Mesendoderm (in vitro differentiated cells): ENCODE results near the gene NUAK1.

ENCODE experiments used
- DNase-seq: peaks from one replicate; pipeline ENCODE4 v3.0.0; 2013
- H2AK5ac ChIP-seq: 2 replicates; pipeline ENCODE4 v1.6.1; 2013; ENCODE audit warnings: low read length, inconsistent platforms
- H2BK120ac ChIP-seq: 2 replicates; pipeline ENCODE4 v1.6.1; 2013; ENCODE audit warnings: low read depth, mild to moderate bottlenecking, low read length, moderate library complexity, mixed read lengths
- H2BK15ac ChIP-seq: replicated peaks from 2 replicates; pipeline ENCODE4 v1.6.1; 2013; ENCODE audit warnings: low read depth, mild to moderate bottlenecking, moderate library complexity
- H2BK5ac ChIP-seq: 2 replicates; pipeline ENCODE4 v1.6.1; 2013; ENCODE audit warnings: low read length, inconsistent platforms
- H3K18ac ChIP-seq: 2 replicates; pipeline ENCODE4 v1.6.1; 2013; ENCODE audit warnings: mild to moderate bottlenecking, low read length, mixed read lengths
- H3K23ac ChIP-seq: one replicate; pipeline ENCODE4 v1.6.1; 2013; ENCODE audit warnings: low read length
- H3K27ac ChIP-seq: 2 replicates; pipeline ENCODE4 v1.5.1; 2013; ENCODE audit warnings: low read depth, mild to moderate bottlenecking, inconsistent platforms, low read length, moderate library complexity
- H3K27me3 ChIP-seq: 2 replicates; pipeline ENCODE4 v1.6.1; 2013; ENCODE audit warnings: low read length, control low read depth, mild to moderate bottlenecking, inconsistent platforms; ENCODE audit not compliant: insufficient read depth, poor library complexity
- H3K36me3 ChIP-seq: 2 replicates; pipeline ENCODE4 v1.6.1; 2013; ENCODE audit warnings: low read length, inconsistent platforms; ENCODE audit not compliant: control insufficient read depth, insufficient read depth
- H3K4ac ChIP-seq: one replicate; pipeline ENCODE4 v1.6.1; 2013; ENCODE audit warnings: low read depth, mild to moderate bottlenecking, low read length, moderate library complexity
- H3K4me1 ChIP-seq: 2 replicates; pipeline ENCODE4 v1.6.1; 2013; ENCODE audit warnings: low read depth, low read length, inconsistent platforms; ENCODE audit not compliant: control insufficient read depth
- H3K4me2 ChIP-seq: 2 replicates; pipeline ENCODE4 v1.6.1; 2013; ENCODE audit warnings: low read length
- H3K4me3 ChIP-seq: 2 replicates; pipeline ENCODE4 v1.5.1; 2013; ENCODE audit warnings: mild to moderate bottlenecking, low read length
- H3K56ac ChIP-seq: one replicate; pipeline ENCODE4 v1.6.1; 2013; ENCODE audit warnings: low read length
- H3K79me1 ChIP-seq: 2 replicates; pipeline ENCODE4 v1.6.1; 2013; ENCODE audit warnings: low read length, inconsistent platforms
- H3K79me2 ChIP-seq: 2 replicates; pipeline ENCODE4 v1.6.1; 2013; ENCODE audit warnings: mild to moderate bottlenecking, low read length; ENCODE audit not compliant: control insufficient read depth, insufficient read depth
- H3K9ac ChIP-seq: 2 replicates; pipeline ENCODE4 v1.6.1; 2013; ENCODE audit warnings: low read length, inconsistent platforms
- H4K5ac ChIP-seq: one replicate; pipeline ENCODE4 v1.6.1; 2013; ENCODE audit warnings: low read length
- H4K8ac ChIP-seq: one replicate; pipeline ENCODE4 v1.6.1; 2013; ENCODE audit warnings: low read depth, mild to moderate bottlenecking, control low read depth, low read length, moderate library complexity
- WGBS: extraction: QIAGEN DNeasy Blood & Tissue Kit; methylation state at CpG from one replicate; pipeline ENCODE4 v1.1.7; 2013; ENCODE audit warnings: low lambda C conversion rate, missing lambda C conversion rate; ENCODE audit not compliant: insufficient coverage; ENCODE audit errors: extremely low coverage; 5-methylcytosine and 5-hydroxymethylcytosine counted together

The NUAK1 gene

DNA sequence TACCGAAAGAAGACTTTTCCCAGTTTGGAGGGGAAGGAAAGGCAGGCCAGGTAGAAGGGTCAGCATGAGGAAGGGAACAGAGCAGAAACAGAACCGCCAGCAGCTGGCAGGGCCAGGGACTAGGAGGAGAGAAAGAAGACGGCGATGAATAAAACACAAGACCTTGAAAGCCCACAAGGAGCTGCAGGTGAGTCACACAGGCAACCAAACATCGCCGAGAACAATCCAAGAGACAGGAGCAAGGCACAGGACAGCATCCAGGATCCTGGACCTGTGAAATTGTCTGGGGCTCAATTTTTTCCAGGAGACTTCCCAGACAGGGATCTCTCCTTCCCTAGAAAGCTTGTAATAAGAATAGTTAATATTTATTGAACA is 47.3 kb downstream of the NUAK1 start:
- Histone ChIP-seq H3K27ac (no peak overlapping the region), H3K9ac (no peak overlapping the region), H3K18ac (no peak overlapping the region), H3K79me1 (peaks cover 39% of the 10 kb centered on the region), H3K4me1 (no peaks in the 10 kb centered on the region), H3K27me3 (no peaks in the 10 kb centered on the region), H4K5ac (no peak overlapping the region), H3K36me3 (no peaks in the 10 kb centered on the region), H2BK120ac (no peak overlapping the region), H3K23ac (no peak overlapping the region), H3K4ac (no peak overlapping the region), H4K8ac (no peak overlapping the region), H3K4me2 (no peak overlapping the region), H2BK5ac (peak overlapping the region; percentile 15), H2AK5ac (no peak overlapping the region), H3K4me3 (no peak overlapping the region), H2BK15ac (no peak overlapping the region), H3K79me2 (peaks cover 65% of the 10 kb centered on the region), H3K56ac (peak overlapping the region; percentile 64)
- WGBS, result no CpG with 5 or more reads among the region's 6 CpGs
- DNase-seq, result no peak

DNA sequence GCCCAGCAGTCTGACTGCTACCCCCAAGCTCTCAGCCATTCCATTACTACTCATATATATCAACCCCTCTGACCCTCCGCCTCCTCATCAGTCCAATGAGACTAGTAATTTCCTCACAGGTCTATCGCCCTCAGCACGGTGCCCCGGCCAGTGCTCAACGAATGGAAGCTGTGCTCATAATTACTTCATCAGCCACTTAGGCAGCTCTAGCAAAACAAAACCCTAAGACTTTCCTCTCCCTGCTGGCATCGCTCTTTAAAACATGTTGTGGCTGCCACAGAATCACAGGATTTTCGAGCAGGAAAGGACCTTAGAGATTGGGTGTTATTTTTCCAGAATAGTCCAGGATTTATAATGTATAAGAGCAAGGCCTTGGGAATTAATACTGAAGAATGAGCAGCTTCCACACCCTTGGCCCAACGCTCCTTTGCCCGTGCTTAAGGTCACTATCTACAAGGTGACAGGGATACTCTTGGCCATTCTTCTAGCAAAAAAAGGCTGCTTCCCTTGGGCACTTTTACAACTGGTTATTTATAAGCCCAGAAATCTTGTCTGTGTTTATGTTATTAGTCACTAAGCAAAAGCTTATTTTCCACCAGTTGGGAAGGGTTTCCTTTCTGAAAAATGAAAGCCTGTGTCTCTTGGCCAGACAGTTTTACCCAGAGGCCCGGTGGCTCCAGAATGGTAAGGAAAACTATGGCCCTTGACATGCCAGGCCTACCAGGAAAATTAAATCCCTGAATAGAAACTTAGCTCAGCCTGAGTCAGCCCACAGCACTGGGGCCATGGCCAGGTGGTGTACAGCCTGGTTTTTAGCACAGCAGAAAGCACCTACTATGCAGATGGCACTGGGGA is 47.9 kb downstream of the NUAK1 start:
- Histone ChIP-seq H3K23ac (no peak overlapping the region), H2BK5ac (peak overlapping the region; percentile 15), H3K27ac (no peak overlapping the region), H4K8ac (no peak overlapping the region), H4K5ac (no peak overlapping the region), H3K4me1 (no peaks in the 10 kb centered on the region), H2BK120ac (no peak overlapping the region), H3K36me3 (no peaks in the 10 kb centered on the region), H3K4me3 (no peak overlapping the region), H3K56ac (peak overlapping the region; percentile 64), H3K4ac (no peak overlapping the region), H3K79me2 (peaks cover 61% of the 10 kb centered on the region), H2AK5ac (no peak overlapping the region), H3K18ac (no peak overlapping the region), H3K4me2 (no peak overlapping the region), H3K79me1 (peaks cover 36% of the 10 kb centered on the region), H3K27me3 (no peaks in the 10 kb centered on the region), H2BK15ac (peak overlapping the region; percentile 23), H3K9ac (no peak overlapping the region)
- WGBS, result no CpG with 5 or more reads among the region's 10 CpGs
- no peak for DNase-seq

DNA sequence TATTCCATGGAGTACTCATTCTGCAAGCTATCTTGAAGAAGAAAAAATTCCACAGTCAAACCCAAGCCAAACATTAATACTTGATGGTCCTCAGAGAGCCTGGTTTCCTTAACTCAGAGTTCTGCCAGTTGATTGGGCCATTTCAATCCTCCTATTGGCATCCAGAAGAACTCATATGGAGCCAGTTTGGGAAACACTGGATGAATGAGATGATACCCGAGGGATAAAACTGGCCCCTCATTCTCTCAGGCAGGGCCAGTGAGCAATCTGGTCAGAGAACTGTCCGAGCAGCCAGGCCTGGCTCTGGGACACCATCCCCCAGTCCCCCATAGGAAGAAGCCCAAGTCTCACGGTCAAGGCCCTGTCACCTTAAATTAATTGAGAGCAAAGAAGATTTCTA is 48.8 kb downstream of the NUAK1 start:
- H4K8ac ChIP-seq, result no peak overlapping the region
- H2BK5ac ChIP-seq, result no peak overlapping the region
- no peak for DNase-seq
- no peak overlapping the region for H3K27ac ChIP-seq
- no peaks in the 10 kb centered on the region for H3K36me3 ChIP-seq
- no peak overlapping the region for H3K18ac ChIP-seq
- H3K27me3 ChIP-seq, result no peaks in the 10 kb centered on the region
- peak overlapping the region; percentile 25 for H3K56ac ChIP-seq
- WGBS, result no CpG with 5 or more reads among the region's 3 CpGs
- no peak overlapping the region for H2BK120ac ChIP-seq
- H3K4me3 ChIP-seq, result no peak overlapping the region
- no peak overlapping the region for H3K4ac ChIP-seq
- H3K9ac ChIP-seq, result no peak overlapping the region
- no peak overlapping the region for H3K4me2 ChIP-seq
- H2AK5ac ChIP-seq, result no peak overlapping the region
- H3K79me2 ChIP-seq, result peaks cover 52% of the 10 kb centered on the region
- no peak overlapping the region for H3K23ac ChIP-seq
- H4K5ac ChIP-seq, result no peak overlapping the region
- peaks cover 30% of the 10 kb centered on the region for H3K79me1 ChIP-seq
- H3K4me1 ChIP-seq, result no peaks in the 10 kb centered on the region
- no peak overlapping the region for H2BK15ac ChIP-seq

DNA sequence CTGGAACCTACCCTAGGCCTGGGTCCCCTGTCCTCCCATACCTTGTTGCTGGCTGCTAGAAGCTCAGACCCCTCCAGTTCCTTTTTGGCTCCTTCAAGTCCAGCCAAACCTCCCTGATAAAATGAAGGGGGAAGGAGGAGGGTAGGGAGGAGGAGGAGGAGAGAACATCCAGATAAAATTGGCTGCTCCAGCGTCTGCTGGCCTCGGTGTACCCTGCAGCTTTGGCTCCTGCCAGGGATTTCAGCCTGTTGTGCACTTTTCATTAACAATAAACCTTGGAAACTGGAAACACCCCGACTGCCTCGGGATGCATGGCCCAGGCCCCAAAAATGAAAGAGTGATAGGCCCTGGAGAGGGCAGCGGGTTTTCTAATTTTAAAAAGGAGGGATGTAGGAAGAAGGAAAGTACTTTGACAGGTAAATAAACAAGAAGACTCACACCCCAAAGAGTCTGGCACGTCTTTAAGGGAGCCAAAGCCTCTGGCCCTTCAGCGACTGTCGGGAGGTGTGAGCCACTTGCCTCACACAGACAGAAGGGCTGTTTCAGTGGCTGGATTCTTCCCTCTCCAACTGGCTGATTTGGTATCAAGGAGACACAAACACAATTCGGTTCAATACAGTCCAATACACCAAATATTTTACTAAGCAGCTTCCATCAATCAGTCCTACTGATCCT is 49.8 kb downstream of the NUAK1 start:
- Histone ChIP-seq H3K4ac (no peak overlapping the region), H3K4me2 (no peak overlapping the region), H2BK120ac (no peak overlapping the region), H4K8ac (no peak overlapping the region), H3K18ac (peak overlapping the region; percentile 16), H3K27me3 (no peaks in the 10 kb centered on the region), H3K36me3 (no peaks in the 10 kb centered on the region), H4K5ac (no peak overlapping the region), H2AK5ac (no peak overlapping the region), H3K56ac (no peak overlapping the region), H3K4me3 (no peak overlapping the region), H3K9ac (no peak overlapping the region), H3K27ac (no peak overlapping the region), H3K79me2 (peaks cover 44% of the 10 kb centered on the region), H2BK15ac (no peak overlapping the region), H3K4me1 (no peaks in the 10 kb centered on the region), H3K79me1 (peaks cover 23% of the 10 kb centered on the region), H2BK5ac (no peak overlapping the region), H3K23ac (no peak overlapping the region)
- no CpG with 5 or more reads among the region's 9 CpGs for WGBS
- DNase-seq, result no peak

DNA sequence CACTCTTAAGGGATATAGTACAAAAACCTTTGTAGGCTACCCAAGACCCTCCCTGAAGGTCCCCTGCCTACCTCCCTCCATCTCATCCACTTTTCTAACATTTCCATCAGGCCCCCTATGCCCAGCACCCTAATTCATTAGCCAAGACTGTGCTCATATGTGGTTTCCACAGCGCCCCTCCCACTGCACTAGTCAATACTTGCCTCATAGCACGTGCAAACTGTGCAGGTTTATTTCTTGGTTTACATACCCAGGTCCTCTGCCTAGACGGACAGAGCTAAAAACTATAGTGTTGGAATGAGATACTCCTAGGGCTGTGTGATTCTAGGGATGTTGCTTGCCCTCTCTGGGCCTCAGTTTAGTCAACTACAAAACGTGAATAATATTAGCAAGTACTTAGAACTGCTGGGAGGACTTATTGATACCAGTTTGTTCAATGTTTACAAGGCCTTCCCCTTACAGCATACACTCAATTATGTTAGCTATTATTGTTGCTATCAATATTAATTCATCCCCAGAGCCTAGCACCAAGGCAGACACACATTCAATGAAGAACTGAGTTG is 50.4 kb downstream of the NUAK1 start:
- Histone ChIP-seq H3K18ac (peak overlapping the region; percentile 16), H4K8ac (no peak overlapping the region), H3K4ac (no peak overlapping the region), H2BK5ac (no peak overlapping the region), H3K56ac (no peak overlapping the region), H3K4me1 (no peaks in the 10 kb centered on the region), H4K5ac (no peak overlapping the region), H3K79me2 (peaks cover 44% of the 10 kb centered on the region), H3K27me3 (no peaks in the 10 kb centered on the region), H3K4me2 (no peak overlapping the region), H3K23ac (no peak overlapping the region), H3K4me3 (no peak overlapping the region), H3K27ac (no peak overlapping the region), H2AK5ac (no peak overlapping the region), H2BK120ac (no peak overlapping the region), H3K9ac (no peak overlapping the region), H3K36me3 (no peaks in the 10 kb centered on the region), H2BK15ac (no peak overlapping the region), H3K79me1 (peaks cover 23% of the 10 kb centered on the region)
- WGBS, result no CpG with 5 or more reads among the region's 4 CpGs
- no peak for DNase-seq
